Measurements from ENCODE around the gene GJE1.
"Not testable (repeated sequence)": the region's sequence is repeated elsewhere in the genome, so short reads cannot be mapped to it uniquely, and the experiment has no call there.

GJE1 gene

GRCh38 chr6:142156758-142157068, 24.0 kb downstream of the GJE1 start:
- not testable (repeated sequence) for DNase-seq (ENCODE audit: low read depth, low spot score); H3K27ac ChIP-seq

- no peak overlapping the region for H3K27ac ChIP-seq
- no peak for DNase-seq (ENCODE audit: low read depth, low spot score)
Measured at GRCh38 chr6:142162780-142163179, 30.1 kb downstream of the GJE1 start.

GRCh38 chr6:142165227-142165626, 32.5 kb downstream of the GJE1 start:
- no peak for DNase-seq (ENCODE audit: low read depth, low spot score)
- H3K27ac ChIP-seq: no peak overlapping the region

GRCh38 chr6:142167071-142167470, 34.3 kb downstream of the GJE1 start:
- DNase-seq (ENCODE audit: low read depth, low spot score): no peak
- no peak overlapping the region for H3K27ac ChIP-seq

- DNase-seq (ENCODE audit: low read depth, low spot score): no peak
- H3K27ac ChIP-seq: no peak overlapping the region
Measured at GRCh38 chr6:142167486-142167885, 34.8 kb downstream of the GJE1 start.

GRCh38 chr6:142171351-142171750, 38.6 kb downstream of the GJE1 start:
- DNase-seq (ENCODE audit: low read depth, low spot score): no peak
- no peak overlapping the region for H3K27ac ChIP-seq

- no peak overlapping the region for H3K27ac ChIP-seq
- no peak for DNase-seq (ENCODE audit: low read depth, low spot score)
Measured at GRCh38 chr6:142172758-142173157, 40.0 kb downstream of the GJE1 start.

- H3K27ac ChIP-seq: no peak overlapping the region
- DNase-seq (ENCODE audit: low read depth, low spot score): no peak
Measured at GRCh38 chr6:142173980-142174379, 41.3 kb downstream of the GJE1 start.

GRCh38 chr6:142174703-142175102, 42.0 kb downstream of the GJE1 start:
- no peak for DNase-seq (ENCODE audit: low read depth, low spot score)
- no peak overlapping the region for H3K27ac ChIP-seq

- H3K27ac ChIP-seq: no peak overlapping the region
- DNase-seq (ENCODE audit: low read depth, low spot score): no peak
Measured at GRCh38 chr6:142178129-142178528, 45.4 kb downstream of the GJE1 start.

GRCh38 chr6:142182004-142182403, 49.3 kb downstream of the GJE1 start:
- no peak overlapping the region for H3K27ac ChIP-seq
- DNase-seq (ENCODE audit: low read depth, low spot score): no peak

- DNase-seq (ENCODE audit: low read depth, low spot score): no peak
Measured at GRCh38 chr6:142183351-142183750, 50.6 kb downstream of the GJE1 start.

GRCh38 chr6:142184307-142184706, 51.6 kb downstream of the GJE1 start:
- no peak for DNase-seq (ENCODE audit: low read depth, low spot score)

More at GRCh38 chr6:142183351-142183750, 50.6 kb downstream of the GJE1 start:
- no peak overlapping the region for H3K27ac ChIP-seq

More at GRCh38 chr6:142184307-142184706, 51.6 kb downstream of the GJE1 start:
- H3K27ac ChIP-seq: no peak overlapping the region
